ENCODE results near the gene CFTR. TPM values are rescaled to one million over a fixed set of nuclear protein-coding genes. Genes with fewer than 3 reads are reported as not detected.
"Not testable (repeated sequence)": the region's sequence is repeated elsewhere in the genome, so short reads cannot be mapped to it uniquely, and the experiment has no call there.

Gene CFTR
- total and polyA plus RNA-seq, 3 donors from 2014 or later = 5.1 to 6.9 (median 5.1) TPM

- Histone ChIP-seq H3K27me3 (no peaks in the 10 kb centered on the region), H3K36me3 (ENCODE audit: low read depth, missing control alignments) (no peaks in the 10 kb centered on the region)
Measured at GRCh38 chr7:117446220-117446815, 33.5 kb upstream of the CFTR start.

GRCh38 chr7:117448655-117449054 is 31.2 kb upstream of the CFTR start:
- no peak for TF ChIP-seq POLR2A (IDR thresholded peaks at IDR 0.05)
- no peak for TF ChIP-seq CTCF (IDR thresholded peaks at IDR 0.05)
- H3K27me3 ChIP-seq = no peaks in the 10 kb centered on the region
- no peaks in the 10 kb centered on the region for H3K4me1 ChIP-seq
- no peak overlapping the region for H3K27ac ChIP-seq
- no peak for DNase-seq
- H3K36me3 ChIP-seq (ENCODE audit: low read depth, missing control alignments) = no peaks in the 10 kb centered on the region
- H3K9me3 ChIP-seq = no peaks in the 10 kb centered on the region
- no peak overlapping the region for H3K4me3 ChIP-seq
- intact Hi-C loops (cut with DNase I; ENCODE audit: low total_unique reads) = no loop called here
- WGBS, 2 donors = 65 to 85% methylated on average over 2 of the region's 2 CpGs

More at GRCh38 chr7:117446220-117446815, 33.5 kb upstream of the CFTR start:
- Histone ChIP-seq H3K4me3 (no peak overlapping the region), H3K4me1 (no peaks in the 10 kb centered on the region), H3K27ac (peak overlapping the region; percentile 9 to 33), H3K9me3 (no peaks in the 10 kb centered on the region)
- WGBS, 2 donors = 55 to 60% methylated on average over 4 of the region's 4 CpGs
- TF ChIP-seq POLR2A (IDR thresholded peaks at IDR 0.05) (no peak), CTCF (IDR thresholded peaks at IDR 0.05) (no peak)
- intact Hi-C loops (cut with DNase I; ENCODE audit: low total_unique reads) = no loop called here
- DNase-seq = no peak

DNA sequence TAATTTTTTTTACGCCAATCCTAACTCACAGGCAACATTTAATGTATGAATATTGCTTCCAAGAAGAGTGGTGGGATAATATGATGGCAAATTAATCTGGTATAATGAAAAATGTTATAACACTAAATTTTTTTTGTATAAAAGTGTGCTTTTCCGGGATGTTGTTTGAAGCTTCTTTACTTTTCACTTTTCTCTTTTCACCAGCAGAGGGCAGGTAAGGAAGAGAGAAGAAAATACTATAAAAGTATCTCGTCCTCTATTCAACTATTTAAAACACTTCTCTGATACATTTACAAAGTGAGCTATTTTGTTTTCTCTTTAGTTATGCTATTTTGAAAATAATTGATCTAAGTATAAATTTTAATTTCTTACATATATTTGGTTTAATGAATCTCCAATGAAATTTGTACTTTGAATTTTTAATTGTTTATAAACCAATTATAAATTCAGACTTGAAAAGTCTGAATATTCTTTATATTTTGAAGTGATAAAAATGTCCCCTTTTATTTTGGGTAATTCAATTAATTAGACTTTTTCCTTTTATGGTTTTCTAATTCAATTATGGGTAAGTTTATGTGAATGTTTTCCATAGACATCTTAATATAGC is 20.7 kb upstream of the CFTR start:
- peak; percentile 22 to 59 (median 33) for TF ChIP-seq CTCF (IDR thresholded peaks at IDR 0.05)
- no peak for TF ChIP-seq POLR2A (IDR thresholded peaks at IDR 0.05)
- intact Hi-C loops (cut with DNase I; ENCODE audit: low total_unique reads) = no loop called here
- Histone ChIP-seq H3K4me3 (no peak overlapping the region), H3K27ac (no peak overlapping the region), H3K27me3 (no peaks in the 10 kb centered on the region), H3K9me3 (no peaks in the 10 kb centered on the region), H3K4me1 (no peaks in the 10 kb centered on the region), H3K36me3 (ENCODE audit: low read depth, missing control alignments) (no peaks in the 10 kb centered on the region)
- DNase-seq = no peak
- 41 to 47% methylated on average over 3 of the region's 3 CpGs for WGBS, 2 donors

DNA sequence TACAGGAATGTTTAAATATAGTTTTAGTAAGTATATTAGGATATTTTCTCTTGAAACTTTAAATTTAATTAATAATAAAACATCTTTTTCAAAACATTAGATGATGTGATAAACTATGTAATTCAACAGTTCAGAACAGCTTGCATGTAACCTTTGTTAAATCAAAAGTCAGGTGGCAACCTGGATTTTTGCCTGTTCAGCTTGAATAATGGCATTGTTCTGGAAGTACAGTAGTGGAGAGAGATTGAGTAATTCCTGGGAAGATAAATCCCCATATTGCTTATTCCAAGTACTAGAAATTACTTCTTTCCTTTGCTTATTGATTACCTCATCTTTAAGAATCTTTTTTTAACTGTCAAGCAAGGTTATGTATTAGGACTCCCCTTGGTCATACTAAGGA is 20.1 kb upstream of the CFTR start:
- H3K27me3 ChIP-seq = no peaks in the 10 kb centered on the region
- TF ChIP-seq CTCF (IDR thresholded peaks at IDR 0.05) (no peak), POLR2A (IDR thresholded peaks at IDR 0.05) (no peak)
- H3K27ac ChIP-seq = no peak overlapping the region
- no peaks in the 10 kb centered on the region for H3K9me3 ChIP-seq
- no peak for DNase-seq
- H3K36me3 ChIP-seq (ENCODE audit: low read depth, missing control alignments) = no peaks in the 10 kb centered on the region
- H3K4me1 ChIP-seq = no peaks in the 10 kb centered on the region
- H3K4me3 ChIP-seq = no peak overlapping the region
- intact Hi-C loops (cut with DNase I; ENCODE audit: low total_unique reads) = no loop called here

DNA sequence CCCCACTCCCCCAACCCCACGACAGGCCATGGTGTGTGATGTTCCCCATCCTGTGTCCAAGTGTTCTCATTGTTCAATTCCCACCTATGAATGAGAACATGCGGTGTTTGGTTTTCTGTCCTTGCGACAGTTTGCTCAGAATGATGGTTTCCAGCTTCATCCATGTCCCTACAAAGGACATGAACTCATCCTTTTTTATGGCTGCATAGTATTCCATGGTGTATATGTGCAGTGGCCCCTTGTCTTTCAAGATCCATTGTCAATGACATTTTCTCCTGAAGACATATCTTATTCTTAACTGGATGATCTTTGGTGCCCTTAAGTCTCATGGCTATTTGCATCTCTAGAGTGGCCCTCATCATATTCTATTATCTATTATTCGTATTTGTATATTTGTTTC is 19.0 kb upstream of the CFTR start:
- DNase-seq; H3K27me3 ChIP-seq; H3K4me1 ChIP-seq; intact Hi-C loops (cut with DNase I; ENCODE audit: low total_unique reads); H3K27ac ChIP-seq; H3K9me3 ChIP-seq; H3K4me3 ChIP-seq; H3K36me3 ChIP-seq (ENCODE audit: low read depth, missing control alignments): not testable (repeated sequence)
- 92 to 95% methylated on average over 4 of the region's 4 CpGs for WGBS, 2 donors
